GM12878 (cell line): ENCODE results near the gene MRPS23. TPM values are rescaled to one million over a fixed set of nuclear protein-coding genes. Genes with fewer than 3 reads are reported as not detected.

Experiments
- ATAC-seq: fragments of 200-7000 bp; cut with Tn5 transposase; 3 replicates; pipeline ENCODE4 v1.9.1; 2020; ENCODE audit warnings: mild to moderate bottlenecking, moderate library complexity
- BruUV-seq: library from RNA; stranded (reverse); fragments of 400-500 nt; replicated peaks from 2 replicates; lab custom pipeline; 2021; lab: Mats Ljungman, UMichigan
- CTCF ChIA-PET: fragments of 300-600 bp; sonication (Branson Sonifier 250); formaldehyde crosslinking; extraction: SDS; loops from one replicate; lab custom pipeline; 2021; ENCODE audit warnings: inconsistent platforms; lab: Yijun Ruan, JAX
- POLR2A ChIA-PET: fragments of 350-600 bp; formaldehyde crosslinking; extraction: SDS; loops from one replicate; lab custom pipeline; 2021; ENCODE audit warnings: inconsistent platforms; lab: Charles Lee
- RAD21 ChIA-PET: fragments of 300-600 bp; sonication (Branson Sonifier 250); formaldehyde crosslinking; loops from one replicate; lab custom pipeline; 2023; ENCODE audit warnings: antibody characterized with exemption; ENCODE audit not compliant: unreplicated experiment; lab: Charles Lee
- SMC1A ChIA-PET: fragments of 300-600 bp; sonication (Branson Sonifier 250); formaldehyde crosslinking; loops from one replicate; lab custom pipeline; 2023; ENCODE audit not compliant: unreplicated experiment, uncharacterized antibody; lab: Charles Lee
- DNase-seq: peaks from one replicate; pipeline ENCODE4 v3.0.0-alpha.2; 2011; ENCODE audit warnings: low read depth, low spot score
- FAIRE-seq: peaks from 3 replicates; lab custom pipeline; 2011; peaks lifted over from hg19 to GRCh38; lab: Jason Lieb, UNC
- H2AFZ ChIP-seq: 2 replicates; pipeline ENCODE4 v1.6.0; 2011; ENCODE audit warnings: low read depth, low read length, control low read depth; ENCODE audit not compliant: control insufficient read depth
- H3K27ac ChIP-seq: 2 replicates; pipeline ENCODE4 v1.5.1; 2011; ENCODE audit warnings: control low read depth; ENCODE audit not compliant: control insufficient read depth, insufficient read depth
- H3K27me3 ChIP-seq, 2 experiments: replicated peaks in 1 of 2; 2 replicates each; pipeline versions ENCODE4 v1.6.0 to v1.6.1; 2011; ENCODE audit warnings: low read length in 1 of 2; ENCODE audit not compliant: control insufficient read depth in 2 of 2, insufficient read depth in 2 of 2
- H3K36me3 ChIP-seq, 2 experiments: 2 replicates each; pipeline ENCODE4 v1.5.1; 2011; ENCODE audit warnings: low read length in 1 of 2; ENCODE audit not compliant: control insufficient read depth in 2 of 2, insufficient read depth in 2 of 2
- H3K4me1 ChIP-seq: 2 replicates; pipeline ENCODE4 v1.6.1; 2011; ENCODE audit warnings: mild to moderate bottlenecking, low read length, moderate library complexity, mixed read lengths; ENCODE audit not compliant: control insufficient read depth, insufficient read depth
- H3K4me2 ChIP-seq: 2 replicates; pipeline ENCODE4 v1.6.0; 2011; ENCODE audit warnings: control low read depth; ENCODE audit not compliant: control insufficient read depth, insufficient read depth
- H3K4me3 ChIP-seq: fragments of 200-600 bp; sonication (generic); 2 replicates; pipeline ENCODE4 v1.5.1; 2016
- H3K79me2 ChIP-seq: 2 replicates; pipeline ENCODE4 v1.6.0; 2011; ENCODE audit warnings: low read length; ENCODE audit not compliant: control insufficient read depth, insufficient read depth
- H3K9ac ChIP-seq: 2 replicates; pipeline ENCODE4 v1.8.0; 2011; ENCODE audit warnings: low read length, control low read depth, mixed read lengths; ENCODE audit not compliant: control insufficient read depth, insufficient read depth
- H3K9me3 ChIP-seq: replicated peaks from 3 replicates; pipeline ENCODE4 v1.5.1; 2011; ENCODE audit warnings: mild to moderate bottlenecking, low read length; ENCODE audit not compliant: control insufficient read depth, insufficient read depth
- H4K20me1 ChIP-seq: 2 replicates; pipeline ENCODE4 v1.6.0; 2011; ENCODE audit not compliant: control insufficient read depth, insufficient read depth
- CREM ChIP-seq: IDR thresholded peaks from 2 replicates; pipeline ENCODE4 v1.6.1; 2014; ENCODE audit warnings: antibody characterized with exemption, low read depth
- HCFC1 ChIP-seq: fragments of 150-350 bp; IDR thresholded peaks from 2 replicates; pipeline ENCODE4 v1.6.1; 2014; ENCODE audit warnings: low read length
- IRF4 ChIP-seq: IDR thresholded peaks from 2 replicates; pipeline ENCODE4 v1.6.1; 2011; ENCODE audit warnings: low read depth, low read length
- NBN ChIP-seq: fragments of 450-650 bp; IDR thresholded peaks from 2 replicates; pipeline ENCODE4 v1.6.1; 2016
- TARDBP ChIP-seq: IDR thresholded peaks from 2 replicates; pipeline ENCODE4 v1.6.1; 2016; ENCODE audit warnings: borderline replicate concordance
- WGBS: methylation state at CpG from one replicate; pipeline ENCODE4 v1.1.6; 2016; ENCODE audit warnings: low lambda C conversion rate; ENCODE audit not compliant: insufficient replicate concordance, insufficient coverage; ENCODE audit errors: missing lambda C conversion rate; 5-methylcytosine and 5-hydroxymethylcytosine counted together
- in situ Hi-C: fragments of 300-500 bp; cut with MboI; formaldehyde crosslinking; loops from 9 replicates; pipeline ENCODE4 v1.14.3; 2018; ENCODE audit warnings: mixed read lengths
- intact Hi-C: fragments of 100-400 bp; cut with micrococcal nuclease; formaldehyde crosslinking; loops from one replicate; pipeline ENCODE4 v1.14.2; 2022; ENCODE audit not compliant: unreplicated experiment
- polyA plus RNA-seq, 11 experiments: library from polyadenylated mRNA; depleted of rRNA in 4 of 11; unstranded in 6 of 11; stranded (reverse) in 5 of 11; fragments of >200 nt; fragmentation: Nextera tagmentation in 4 of 11; fragmentation: Illumina TruSeq in 1 of 11; extraction: Ambion mirVana in 4 of 11; extraction: Trizol in 1 of 11; gene quantifications; 1 replicate in 1 of 11; 2 replicates in 10 of 11; pipeline versions ENCODE4 v1.2.1 to v1.2.3, GENCODE V29; 2011 to 2016; ENCODE audit warnings: inconsistent platforms in 2 of 11, missing spikeins in 2 of 11, low read depth in 1 of 11
- total RNA-seq, 4 experiments: library from RNA; depleted of rRNA in 3 of 4; stranded (reverse); fragments of >200 nt in 3 of 4; fragmentation: Illumina TruSeq in 1 of 4; extraction: Trizol in 1 of 4; gene quantifications; 2 replicates each; pipeline versions ENCODE4 v1.2.1 to v1.2.3, GENCODE V29; 2013 to 2021
- TF ChIP-seq, protein P1 (sequence below): fragments of 450-650 bp; IDR thresholded peaks from 2 replicates; pipeline ENCODE4 v1.6.1; 2017; ENCODE audit warnings: borderline replicate concordance
- TF ChIP-seq, protein P2 (sequence below): fragments of 450-650 bp; IDR thresholded peaks from 2 replicates; pipeline ENCODE4 v1.6.1; 2017; ENCODE audit warnings: mild to moderate bottlenecking, moderate library complexity
- TF ChIP-seq, protein P3 (sequence below): fragments of 450-650 bp; conservative IDR thresholded peaks from 2 replicates; pipeline ENCODE4 v1.6.1; 2017; ENCODE audit warnings: mild to moderate bottlenecking, moderate library complexity
- TF ChIP-seq, protein P4 (sequence below): IDR thresholded peaks from 2 replicates; pipeline ENCODE4 v1.6.1; 2012; ENCODE audit warnings: improper control_type of control experiment, low read depth, low read length; ENCODE audit not compliant: insufficient replicate concordance

The MRPS23 gene
- total and polyA plus RNA-seq, 10 of the 15 experiments (the other 5 are each of a cell fraction or from before 2014, with no cell fraction given) = 65.3 to 237 (median 87.9) TPM

DNA sequence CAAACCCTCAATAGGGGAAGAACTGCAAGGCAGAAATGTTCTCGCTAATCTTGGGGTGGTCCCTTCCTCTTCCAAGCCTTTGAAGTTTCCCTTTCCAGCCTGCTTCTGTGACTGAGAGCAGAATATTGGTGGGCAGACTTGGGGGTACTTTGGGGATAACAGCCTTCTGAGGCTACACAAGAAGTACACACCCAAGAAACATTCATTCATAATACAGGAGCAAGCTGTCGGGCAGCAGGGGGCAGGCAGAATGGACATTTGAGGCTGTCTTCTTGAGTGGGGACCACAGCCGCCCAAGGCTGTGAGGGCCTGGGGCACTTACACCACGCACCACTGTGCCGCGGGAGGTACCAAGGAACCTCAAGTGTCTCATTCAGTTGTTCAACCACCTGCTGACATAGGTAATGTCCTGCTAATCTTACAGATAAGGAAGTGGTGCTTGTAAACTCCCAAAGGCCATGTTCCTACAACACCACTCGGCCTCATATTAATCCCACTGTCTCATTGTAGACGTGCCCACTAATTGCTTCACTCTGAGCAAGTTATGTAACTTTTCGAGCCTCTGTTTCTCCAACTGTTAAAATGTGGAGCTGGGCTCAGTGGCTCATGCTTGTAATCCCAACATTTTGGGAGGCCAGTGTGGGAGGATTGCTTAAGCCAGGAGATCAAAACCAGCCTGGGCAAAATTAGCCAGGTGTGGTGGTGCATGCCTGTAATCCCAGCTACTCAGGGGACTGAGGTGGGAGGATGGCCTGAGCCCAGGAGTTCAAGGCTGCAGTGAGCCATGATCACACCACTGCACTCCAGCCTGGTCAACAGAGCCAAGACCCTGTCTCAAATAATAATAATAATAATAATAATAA, 2.5 kb upstream of the MRPS23 start:
- H3K9ac ChIP-seq = no peak overlapping the region
- DNase-seq (no peak), ATAC-seq (no peak), FAIRE-seq (no peak)
- intact Hi-C loops = loop anchor here (5.0 to 10.0 kb wide), 2 partner anchors 50 to 232 kb away; partner anchors contain the start of gene DYNLL2
- BruUV-seq = no TSS peak
- ChIA-PET SMC1A (interaction anchor here (1.0 to 14.5 kb wide), 7 partner anchors 8 to 260 kb away, joined by 3 to 341 read pairs (median 5); no protein-coding TSS in a partner anchor), RAD21 (no interaction called here), CTCF (interaction anchor here (0.9 to 18.2 kb wide), 2 partner anchors 9 to 146 kb away, joined by 3 to 708 read pairs; partner anchors contain the start of gene SRSF1), POLR2A (interaction anchor here (2.0 kb wide), 1 partner anchor 147 kb away, joined by 7 read pairs; no protein-coding TSS in a partner anchor)
- H3K27me3 ChIP-seq = no peaks in the 10 kb centered on the region
- H3K9me3 ChIP-seq = no peaks in the 10 kb centered on the region
- 87% methylated on average over 9 of the region's 9 CpGs for WGBS
- H3K36me3 ChIP-seq = no peaks in the 10 kb centered on the region; a peak in 1 of 4 replicates
- in situ Hi-C loops = loop anchor here (5.0 kb wide), 2 partner anchors 145 to 265 kb away; no protein-coding TSS in a partner anchor
- H3K27ac ChIP-seq = no peak overlapping the region
- no peak overlapping the region for H3K4me2 ChIP-seq
- no peak overlapping the region for H2AFZ ChIP-seq
- peaks cover 20% of the 10 kb centered on the region for H3K79me2 ChIP-seq
- H4K20me1 ChIP-seq = no peaks in the 10 kb centered on the region
- peaks cover 8% of the 10 kb centered on the region for H3K4me1 ChIP-seq
- no peak overlapping the region for H3K4me3 ChIP-seq
- TF ChIP-seq TARDBP (no peak), IRF4 (no peak), NBN (no peak), HCFC1 (no peak), CREM (no peak)
- TF ChIP-seq, protein P1, sequence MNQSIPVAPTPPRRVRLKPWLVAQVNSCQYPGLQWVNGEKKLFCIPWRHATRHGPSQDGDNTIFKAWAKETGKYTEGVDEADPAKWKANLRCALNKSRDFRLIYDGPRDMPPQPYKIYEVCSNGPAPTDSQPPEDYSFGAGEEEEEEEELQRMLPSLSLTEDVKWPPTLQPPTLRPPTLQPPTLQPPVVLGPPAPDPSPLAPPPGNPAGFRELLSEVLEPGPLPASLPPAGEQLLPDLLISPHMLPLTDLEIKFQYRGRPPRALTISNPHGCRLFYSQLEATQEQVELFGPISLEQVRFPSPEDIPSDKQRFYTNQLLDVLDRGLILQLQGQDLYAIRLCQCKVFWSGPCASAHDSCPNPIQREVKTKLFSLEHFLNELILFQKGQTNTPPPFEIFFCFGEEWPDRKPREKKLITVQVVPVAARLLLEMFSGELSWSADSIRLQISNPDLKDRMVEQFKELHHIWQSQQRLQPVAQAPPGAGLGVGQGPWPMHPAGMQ = no peak
- TF ChIP-seq, protein P2, sequence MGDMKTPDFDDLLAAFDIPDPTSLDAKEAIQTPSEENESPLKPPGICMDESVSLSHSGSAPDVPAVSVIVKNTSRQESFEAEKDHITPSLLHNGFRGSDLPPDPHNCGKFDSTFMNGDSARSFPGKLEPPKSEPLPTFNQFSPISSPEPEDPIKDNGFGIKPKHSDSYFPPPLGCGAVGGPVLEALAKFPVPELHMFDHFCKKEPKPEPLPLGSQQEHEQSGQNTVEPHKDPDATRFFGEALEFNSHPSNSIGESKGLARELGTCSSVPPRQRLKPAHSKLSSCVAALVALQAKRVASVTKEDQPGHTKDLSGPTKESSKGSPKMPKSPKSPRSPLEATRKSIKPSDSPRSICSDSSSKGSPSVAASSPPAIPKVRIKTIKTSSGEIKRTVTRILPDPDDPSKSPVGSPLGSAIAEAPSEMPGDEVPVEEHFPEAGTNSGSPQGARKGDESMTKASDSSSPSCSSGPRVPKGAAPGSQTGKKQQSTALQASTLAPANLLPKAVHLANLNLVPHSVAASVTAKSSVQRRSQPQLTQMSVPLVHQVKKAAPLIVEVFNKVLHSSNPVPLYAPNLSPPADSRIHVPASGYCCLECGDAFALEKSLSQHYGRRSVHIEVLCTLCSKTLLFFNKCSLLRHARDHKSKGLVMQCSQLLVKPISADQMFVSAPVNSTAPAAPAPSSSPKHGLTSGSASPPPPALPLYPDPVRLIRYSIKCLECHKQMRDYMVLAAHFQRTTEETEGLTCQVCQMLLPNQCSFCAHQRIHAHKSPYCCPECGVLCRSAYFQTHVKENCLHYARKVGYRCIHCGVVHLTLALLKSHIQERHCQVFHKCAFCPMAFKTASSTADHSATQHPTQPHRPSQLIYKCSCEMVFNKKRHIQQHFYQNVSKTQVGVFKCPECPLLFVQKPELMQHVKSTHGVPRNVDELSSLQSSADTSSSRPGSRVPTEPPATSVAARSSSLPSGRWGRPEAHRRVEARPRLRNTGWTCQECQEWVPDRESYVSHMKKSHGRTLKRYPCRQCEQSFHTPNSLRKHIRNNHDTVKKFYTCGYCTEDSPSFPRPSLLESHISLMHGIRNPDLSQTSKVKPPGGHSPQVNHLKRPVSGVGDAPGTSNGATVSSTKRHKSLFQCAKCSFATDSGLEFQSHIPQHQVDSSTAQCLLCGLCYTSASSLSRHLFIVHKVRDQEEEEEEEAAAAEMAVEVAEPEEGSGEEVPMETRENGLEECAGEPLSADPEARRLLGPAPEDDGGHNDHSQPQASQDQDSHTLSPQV = no peak
- TF ChIP-seq, protein P3, sequence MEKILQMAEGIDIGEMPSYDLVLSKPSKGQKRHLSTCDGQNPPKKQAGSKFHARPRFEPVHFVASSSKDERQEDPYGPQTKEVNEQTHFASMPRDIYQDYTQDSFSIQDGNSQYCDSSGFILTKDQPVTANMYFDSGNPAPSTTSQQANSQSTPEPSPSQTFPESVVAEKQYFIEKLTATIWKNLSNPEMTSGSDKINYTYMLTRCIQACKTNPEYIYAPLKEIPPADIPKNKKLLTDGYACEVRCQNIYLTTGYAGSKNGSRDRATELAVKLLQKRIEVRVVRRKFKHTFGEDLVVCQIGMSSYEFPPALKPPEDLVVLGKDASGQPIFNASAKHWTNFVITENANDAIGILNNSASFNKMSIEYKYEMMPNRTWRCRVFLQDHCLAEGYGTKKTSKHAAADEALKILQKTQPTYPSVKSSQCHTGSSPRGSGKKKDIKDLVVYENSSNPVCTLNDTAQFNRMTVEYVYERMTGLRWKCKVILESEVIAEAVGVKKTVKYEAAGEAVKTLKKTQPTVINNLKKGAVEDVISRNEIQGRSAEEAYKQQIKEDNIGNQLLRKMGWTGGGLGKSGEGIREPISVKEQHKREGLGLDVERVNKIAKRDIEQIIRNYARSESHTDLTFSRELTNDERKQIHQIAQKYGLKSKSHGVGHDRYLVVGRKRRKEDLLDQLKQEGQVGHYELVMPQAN = no peak
- TF ChIP-seq, protein P4, sequence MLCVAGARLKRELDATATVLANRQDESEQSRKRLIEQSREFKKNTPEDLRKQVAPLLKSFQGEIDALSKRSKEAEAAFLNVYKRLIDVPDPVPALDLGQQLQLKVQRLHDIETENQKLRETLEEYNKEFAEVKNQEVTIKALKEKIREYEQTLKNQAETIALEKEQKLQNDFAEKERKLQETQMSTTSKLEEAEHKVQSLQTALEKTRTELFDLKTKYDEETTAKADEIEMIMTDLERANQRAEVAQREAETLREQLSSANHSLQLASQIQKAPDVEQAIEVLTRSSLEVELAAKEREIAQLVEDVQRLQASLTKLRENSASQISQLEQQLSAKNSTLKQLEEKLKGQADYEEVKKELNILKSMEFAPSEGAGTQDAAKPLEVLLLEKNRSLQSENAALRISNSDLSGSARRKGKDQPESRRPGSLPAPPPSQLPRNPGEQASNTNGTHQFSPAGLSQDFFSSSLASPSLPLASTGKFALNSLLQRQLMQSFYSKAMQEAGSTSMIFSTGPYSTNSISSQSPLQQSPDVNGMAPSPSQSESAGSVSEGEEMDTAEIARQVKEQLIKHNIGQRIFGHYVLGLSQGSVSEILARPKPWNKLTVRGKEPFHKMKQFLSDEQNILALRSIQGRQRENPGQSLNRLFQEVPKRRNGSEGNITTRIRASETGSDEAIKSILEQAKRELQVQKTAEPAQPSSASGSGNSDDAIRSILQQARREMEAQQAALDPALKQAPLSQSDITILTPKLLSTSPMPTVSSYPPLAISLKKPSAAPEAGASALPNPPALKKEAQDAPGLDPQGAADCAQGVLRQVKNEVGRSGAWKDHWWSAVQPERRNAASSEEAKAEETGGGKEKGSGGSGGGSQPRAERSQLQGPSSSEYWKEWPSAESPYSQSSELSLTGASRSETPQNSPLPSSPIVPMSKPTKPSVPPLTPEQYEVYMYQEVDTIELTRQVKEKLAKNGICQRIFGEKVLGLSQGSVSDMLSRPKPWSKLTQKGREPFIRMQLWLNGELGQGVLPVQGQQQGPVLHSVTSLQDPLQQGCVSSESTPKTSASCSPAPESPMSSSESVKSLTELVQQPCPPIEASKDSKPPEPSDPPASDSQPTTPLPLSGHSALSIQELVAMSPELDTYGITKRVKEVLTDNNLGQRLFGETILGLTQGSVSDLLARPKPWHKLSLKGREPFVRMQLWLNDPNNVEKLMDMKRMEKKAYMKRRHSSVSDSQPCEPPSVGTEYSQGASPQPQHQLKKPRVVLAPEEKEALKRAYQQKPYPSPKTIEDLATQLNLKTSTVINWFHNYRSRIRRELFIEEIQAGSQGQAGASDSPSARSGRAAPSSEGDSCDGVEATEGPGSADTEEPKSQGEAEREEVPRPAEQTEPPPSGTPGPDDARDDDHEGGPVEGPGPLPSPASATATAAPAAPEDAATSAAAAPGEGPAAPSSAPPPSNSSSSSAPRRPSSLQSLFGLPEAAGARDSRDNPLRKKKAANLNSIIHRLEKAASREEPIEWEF = no peak
